Stimulated activated CD4-positive, alpha-beta T cell treated with anti-CD3 and anti-CD28 coated beads, TNF-alpha, amount 100 ng/mL, for 24 hours (primary cell): ENCODE results near the gene CYB5B.

Source experiments
- DNase-seq, 3 experiments: peaks; one replicate each; pipeline ENCODE4 v3.0.0-alpha.2; 2020; ENCODE audit warnings: low read depth in 3 of 3

CYB5B gene

DNA sequence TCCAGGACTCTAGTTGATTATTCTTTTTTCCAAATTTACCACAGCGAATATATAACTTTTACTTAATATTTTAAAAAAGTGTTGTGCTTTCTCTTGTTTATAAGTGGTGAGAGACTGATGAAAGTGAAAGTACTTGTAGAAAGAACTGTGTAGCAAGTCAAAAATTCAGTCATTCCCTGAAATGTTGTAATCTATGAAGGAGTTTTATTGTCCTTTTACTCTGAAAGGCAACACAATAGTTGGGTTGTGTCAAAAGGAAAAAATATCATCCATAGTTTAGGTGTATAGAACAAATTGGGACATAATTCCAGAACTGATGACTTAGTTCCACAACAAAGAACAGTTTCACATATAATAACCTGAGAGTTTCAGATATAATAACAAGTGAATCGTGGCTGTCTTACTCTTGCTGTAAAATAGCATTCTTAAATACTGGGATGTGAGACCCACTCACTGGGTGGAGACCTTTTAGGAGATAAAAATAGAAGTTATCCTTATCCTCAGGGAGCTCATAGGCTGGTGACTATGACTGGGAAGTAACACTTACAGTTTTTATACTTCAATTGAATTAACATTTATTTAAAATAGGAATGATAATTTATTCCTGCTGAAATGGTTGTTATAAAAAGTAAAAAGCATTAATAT, 20.6 kb downstream of the CYB5B start:
- DNase-seq, result no peak

DNA sequence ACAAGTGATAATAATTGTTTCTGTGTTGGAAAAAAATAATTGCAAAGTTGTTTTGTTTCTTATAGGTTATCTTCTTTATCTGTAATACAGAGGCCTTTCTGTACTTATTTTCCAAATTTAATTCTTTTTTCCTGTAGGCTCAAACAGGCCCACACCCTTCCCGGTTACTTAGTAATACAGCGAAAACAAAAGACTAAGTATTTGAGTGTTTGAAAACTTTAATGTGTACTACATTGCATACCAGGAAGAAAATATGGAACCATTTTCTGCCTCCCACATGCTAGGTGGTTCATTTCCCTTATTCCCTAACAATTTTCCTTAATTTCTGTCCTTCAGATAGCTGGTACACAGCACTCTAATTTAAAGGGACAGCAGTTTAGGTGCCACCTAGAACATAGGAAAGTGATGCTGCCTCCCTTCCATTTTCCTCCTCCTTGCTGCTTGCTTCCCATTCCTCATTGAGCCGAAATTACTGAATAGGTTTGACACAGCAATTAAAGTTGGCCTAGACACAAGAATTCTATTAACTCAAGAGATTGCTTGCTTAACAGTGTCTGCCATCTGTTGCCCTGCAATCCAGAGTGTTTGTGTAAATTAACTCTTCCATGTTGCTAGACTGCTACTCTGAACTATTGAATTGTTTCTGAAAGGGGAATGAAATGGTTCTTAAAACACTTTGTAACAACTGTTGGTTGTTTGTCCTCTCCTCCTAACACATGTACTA, 24.2 kb downstream of the CYB5B start:
- DNase-seq, result no peak

DNA sequence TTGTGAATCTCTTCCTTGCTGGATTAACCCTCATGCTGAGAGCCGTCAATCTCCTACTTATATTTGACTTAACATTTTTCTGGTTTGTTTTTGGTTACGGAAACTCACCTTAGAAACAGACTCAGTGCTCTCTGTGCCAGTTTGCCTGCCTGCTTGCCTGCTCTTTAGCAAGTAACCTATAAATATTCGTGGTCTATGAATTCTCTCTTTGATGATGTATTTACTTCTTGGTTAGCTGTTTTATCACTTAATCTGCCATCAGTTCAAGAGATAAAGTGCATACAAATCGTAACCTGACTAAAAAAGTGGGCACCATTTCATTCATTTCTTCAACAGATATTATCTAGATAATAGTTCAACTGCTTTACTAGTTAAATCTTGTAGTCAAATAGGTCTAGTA, 26.7 kb downstream of the CYB5B start:
- DNase-seq, result no peak

DNA sequence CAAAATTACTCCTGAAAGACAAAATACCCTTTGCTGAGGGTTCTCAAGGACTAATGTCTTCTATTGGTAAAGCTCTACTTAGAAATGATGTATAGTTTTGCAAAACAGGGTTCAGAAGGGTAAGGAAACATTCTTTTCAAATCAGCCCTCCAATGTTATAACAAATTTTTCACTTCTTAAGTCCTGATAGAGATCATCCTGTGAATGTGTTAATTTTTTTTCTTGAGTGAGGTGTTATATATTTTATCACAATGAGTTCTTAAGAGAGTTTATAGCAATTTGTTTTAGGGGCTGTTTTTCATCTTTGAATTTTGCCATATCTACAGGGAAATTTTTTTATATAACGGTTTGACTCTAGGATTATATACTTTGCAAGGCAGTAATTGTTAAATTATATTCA, 29.5 kb downstream of the CYB5B start:
- no peak for DNase-seq

DNA sequence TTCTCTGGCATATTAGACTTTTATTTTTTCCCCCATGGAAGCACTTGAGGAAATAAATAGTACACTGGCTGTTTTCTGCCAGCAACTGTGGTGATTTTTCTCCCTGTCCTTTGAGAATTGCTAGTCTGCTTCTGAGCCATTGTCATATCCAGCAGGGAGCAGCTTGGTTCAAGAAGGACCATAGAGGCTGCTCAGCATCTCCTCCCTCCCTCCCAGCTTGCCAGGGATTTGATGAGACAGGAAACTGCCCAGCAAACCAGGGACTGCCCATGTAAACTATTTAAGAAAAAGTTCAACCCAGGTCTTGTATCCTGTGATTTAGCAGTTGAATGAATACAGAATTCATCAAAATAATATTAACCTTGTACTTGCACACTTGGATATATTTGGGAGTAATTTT, 39.5 kb downstream of the CYB5B start:
- no peak for DNase-seq

DNA sequence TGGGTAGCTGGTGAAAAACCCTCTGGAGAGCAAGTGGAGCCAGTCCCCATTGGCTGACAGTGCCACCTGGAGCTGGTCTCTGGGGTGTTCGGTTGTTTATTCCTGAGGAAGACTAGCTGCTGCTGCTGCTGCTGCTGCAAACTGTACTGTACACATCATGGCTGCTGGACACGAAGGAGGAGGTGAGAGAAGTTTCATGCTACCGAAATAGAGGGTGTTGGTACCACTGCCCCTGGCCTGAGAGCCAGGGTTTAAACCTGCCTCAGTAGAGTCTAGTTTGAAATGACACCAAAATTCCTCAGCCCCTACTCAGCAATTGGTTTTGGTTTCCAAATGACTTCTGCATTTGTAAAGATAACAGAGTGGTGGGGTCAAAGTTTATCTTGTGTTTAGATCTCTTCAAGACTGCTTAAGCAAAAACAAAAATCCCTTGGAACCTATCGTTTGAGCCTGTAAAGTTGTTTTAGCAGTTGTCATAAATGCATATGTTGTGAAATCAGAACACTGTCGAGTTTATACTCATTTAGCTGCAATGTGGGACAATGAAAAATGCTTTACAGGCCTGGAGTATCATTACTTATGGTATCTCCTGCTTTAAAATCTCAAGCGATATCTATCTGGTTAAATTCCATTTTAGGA, 40.8 kb downstream of the CYB5B start:
- DNase-seq, result no peak

DNA sequence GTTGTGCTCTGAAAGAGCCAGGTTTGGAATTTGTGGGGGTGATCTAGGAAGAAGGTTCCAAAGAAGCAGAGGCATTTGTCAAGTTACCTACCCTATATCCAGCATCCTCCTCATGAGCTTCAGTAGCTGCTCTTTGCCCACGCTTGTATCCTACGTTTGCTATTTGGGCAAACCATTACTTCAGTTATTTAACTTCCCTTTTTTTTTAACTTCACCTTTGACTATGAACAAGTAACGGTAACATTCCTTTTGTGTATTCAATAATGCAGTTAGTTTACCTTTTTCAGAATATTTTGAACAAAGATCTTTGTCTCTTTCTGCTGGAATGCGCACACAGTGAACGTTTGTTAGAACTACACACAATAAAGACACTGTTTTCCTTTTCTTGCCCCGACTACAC, 41.5 kb downstream of the CYB5B start:
- DNase-seq, result no peak

DNA sequence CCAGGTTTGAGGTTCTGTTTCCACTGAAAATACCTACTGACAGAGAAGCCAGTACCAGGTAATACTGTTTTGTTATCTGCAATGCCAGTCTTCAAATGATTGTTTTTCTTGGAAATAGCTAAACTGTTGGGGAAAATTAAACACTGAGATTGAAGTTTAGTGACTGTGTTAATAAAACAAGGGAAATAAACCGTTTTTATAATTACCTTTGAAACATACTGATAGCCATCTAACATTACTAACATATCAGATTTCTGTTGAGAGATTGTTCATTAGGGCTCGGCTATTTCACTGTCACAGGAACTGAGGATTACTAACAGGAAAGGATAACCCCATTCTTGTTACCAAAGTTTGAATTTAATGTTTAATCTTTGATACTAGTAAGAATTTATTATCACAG, 42.1 kb downstream of the CYB5B start:
- DNase-seq, result no peak

DNA sequence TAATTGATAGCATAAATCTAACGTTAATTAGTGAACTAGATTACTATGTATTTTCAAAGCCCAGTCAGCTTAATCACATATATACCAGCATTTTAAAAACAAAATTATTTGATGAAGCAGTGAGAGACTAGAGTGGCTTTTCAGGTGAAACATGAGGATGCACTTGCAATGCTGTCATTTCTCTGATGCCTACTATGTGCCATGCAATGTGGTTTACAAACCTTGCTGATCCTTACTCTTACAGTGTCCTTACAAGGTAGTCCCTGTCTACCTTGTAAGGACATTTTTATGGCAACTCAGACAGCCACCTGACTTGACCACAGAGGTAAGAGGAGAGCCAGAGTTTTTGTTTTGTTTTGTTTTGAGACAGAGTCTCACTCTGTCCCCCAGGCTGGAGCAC, 42.7 kb downstream of the CYB5B start:
- DNase-seq, result no peak

DNA sequence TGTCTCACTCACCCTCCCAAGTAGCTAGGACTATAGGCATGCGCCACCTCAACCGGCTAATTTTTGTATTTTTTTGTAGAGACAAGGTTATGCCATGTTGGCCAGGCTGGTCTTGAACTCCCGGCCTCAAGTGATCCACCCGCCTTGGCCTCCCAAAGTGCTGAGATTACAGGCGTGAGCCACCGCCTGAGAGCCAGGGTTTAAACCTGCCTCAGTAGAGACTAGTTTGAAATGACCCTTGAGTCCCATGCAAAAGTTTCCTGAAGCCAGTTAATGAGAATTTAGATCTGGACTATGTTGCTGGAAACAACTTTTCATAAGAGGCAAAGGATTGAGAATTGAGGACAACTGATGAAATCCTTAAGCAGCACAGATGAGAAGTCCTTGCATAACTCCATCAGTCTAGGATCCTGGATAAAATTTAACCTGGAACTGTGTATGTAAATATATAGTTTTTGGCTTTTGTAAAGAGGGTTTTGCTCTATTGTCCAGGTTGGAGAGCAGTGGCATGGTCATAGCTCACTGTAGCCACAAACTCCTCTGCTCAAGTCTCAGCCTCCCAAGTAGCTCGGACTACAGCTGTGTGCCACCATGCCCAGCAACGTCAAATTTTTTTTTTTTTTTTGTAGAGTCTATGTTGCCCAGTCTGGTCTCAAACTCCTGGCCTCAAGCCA, 43.2 kb downstream of the CYB5B start:
- no peak for DNase-seq

DNA sequence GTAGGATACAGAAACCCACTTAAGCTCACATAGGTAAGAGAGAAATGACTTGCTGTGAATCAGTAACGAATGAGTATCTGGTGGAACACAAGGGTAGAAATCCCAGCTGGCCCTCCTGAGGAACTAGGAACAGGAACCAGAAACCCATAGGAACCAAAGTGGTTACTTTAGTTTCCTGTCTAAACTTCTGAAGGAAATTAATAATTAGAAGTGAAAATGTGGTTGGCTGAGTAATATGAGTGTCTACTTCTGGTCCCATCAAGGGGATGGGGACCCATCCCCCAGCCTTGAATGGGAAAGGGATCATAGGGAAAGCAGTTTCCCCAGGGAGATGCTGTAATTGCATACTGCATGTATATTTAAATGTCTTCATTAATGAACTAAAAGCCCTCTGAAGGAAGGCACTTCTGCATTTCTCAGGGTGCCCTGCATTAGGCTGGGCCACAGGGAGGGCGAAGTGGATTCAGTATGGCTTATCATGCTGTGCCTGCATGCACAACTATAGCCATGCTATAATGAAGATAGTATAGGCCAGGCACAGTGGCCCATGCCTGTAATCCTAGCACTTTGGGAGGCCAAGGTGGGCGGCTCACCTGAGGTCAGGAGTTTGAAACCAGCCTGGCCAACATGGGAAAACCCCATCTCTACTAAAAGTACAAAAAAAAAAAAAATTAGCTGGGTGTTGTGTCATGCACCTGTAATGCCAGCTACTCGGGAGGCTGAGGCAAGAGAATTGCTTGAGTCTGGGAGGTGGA, 45.6 kb downstream of the CYB5B start:
- peak in 2 of 3 experiments; percentile 11 to 32 for DNase-seq

DNA sequence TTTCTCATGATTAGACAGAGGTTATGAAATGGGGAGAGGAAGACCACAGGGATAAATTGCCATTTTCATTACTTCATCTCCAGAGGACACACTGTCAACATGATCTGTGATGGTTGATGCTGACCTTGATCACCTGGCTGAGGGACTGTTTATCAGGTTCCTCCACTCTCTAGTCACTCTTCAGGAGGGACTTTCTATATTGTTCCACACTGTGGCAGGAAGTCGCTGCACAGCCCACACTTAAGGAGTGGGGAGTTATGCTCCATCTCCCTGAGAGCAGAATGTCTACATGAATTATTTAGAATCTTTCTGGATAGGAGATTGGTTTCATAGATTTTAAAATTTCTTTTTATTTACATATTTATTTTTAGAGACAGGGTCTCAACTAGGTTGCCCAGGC, 46.7 kb downstream of the CYB5B start:
- DNase-seq, result no peak

DNA sequence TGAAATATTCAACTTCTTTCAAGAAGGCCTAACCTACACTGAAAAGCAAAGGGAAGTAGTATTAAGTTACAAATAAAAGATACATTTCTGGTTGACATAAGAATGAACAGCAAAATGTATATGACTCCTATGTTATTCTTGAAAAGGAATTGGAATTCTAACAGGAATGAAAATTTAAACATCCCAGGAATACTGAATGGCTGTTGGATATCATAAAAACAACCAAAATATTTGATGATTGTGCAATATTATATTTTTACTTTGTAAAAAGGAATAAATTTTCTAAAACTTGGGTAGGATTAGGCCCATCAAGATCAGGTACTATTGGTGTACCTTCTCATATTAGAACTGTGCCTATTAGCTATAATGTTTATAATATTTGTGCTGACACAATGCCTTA, 50.0 kb downstream of the CYB5B start:
- no peak for DNase-seq

DNA sequence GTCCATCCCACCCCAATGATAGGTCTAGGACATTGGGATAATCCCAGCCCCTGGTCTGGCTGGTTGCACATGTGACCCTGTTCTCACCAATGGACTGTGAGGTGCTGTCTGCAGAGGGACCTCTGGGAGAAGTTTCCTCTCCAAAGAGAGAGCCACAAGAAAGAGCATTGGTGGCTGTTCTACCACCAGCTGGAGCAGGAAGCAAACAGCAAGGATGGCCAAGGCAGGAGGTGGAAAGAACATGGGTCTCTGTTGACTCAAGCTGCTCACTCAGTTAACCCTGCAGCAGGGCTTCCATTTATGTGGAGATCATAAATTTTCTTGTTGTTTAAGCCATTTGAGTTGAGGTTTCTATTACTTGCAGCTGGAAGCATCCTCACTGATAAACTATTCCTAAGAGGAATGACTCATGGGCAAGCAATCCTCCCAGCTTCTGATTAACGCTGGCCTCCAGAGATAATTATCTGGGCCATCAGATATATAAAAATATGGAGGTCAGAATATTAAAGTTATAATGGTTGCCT, 52.6 kb downstream of the CYB5B start:
- DNase-seq, result no peak

DNA sequence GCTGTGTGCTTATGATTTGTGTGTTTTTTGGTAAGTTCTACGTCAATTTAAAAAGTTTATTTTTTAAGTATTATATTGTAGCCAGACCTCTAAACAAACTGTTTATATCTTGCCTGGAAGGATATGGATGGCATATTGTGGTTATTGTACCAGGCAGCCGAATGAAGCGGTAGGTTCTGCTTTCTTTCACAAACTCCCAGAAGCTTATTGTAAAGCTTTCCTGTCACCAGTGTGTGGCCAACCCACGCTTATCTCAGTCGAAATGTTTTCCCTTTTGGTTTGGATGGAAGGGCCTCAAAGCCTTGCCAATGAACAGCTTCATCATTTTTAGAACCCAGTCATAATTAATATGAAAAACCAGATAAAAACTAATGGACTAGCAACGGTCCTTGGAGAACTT, 53.1 kb downstream of the CYB5B start:
- DNase-seq, result no peak

DNA sequence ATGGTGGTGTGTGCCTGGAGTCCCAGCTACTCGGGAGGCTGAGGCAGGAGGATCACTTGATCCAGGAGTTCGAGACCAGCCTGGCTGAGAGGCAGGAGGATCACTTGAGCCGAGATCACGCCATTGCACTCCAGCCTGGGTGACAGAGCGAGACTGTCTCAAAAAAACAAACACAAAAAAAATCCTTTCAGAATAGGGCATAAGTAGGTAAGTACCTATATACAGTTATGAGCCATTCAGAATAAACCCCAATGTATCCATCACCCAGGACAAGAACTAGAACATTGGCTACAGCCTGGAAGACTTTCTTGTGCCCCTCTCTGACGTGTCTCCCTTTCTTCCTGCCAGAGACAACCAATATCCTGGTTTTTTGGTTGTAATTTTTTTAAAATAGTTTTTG, 54.3 kb downstream of the CYB5B start:
- no peak for DNase-seq

DNA sequence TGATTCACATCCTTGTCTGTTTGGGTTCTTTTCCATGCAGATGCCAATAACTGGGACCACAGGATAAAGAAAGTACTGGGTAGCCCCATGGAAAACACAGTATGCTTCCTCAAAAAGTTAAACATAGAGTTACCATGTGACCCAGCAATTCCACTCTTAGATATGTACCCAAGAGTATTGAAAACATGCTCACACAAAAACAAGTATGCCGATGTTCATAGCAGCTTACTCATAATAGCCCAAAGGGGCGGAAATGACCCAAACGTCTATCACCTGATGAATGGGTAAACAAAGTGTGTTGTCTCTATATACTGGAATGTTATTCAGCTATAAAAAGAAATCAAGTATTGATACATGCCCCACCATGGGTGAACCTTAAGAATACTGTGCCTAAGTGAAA, 55.4 kb downstream of the CYB5B start:
- DNase-seq, result no peak

DNA sequence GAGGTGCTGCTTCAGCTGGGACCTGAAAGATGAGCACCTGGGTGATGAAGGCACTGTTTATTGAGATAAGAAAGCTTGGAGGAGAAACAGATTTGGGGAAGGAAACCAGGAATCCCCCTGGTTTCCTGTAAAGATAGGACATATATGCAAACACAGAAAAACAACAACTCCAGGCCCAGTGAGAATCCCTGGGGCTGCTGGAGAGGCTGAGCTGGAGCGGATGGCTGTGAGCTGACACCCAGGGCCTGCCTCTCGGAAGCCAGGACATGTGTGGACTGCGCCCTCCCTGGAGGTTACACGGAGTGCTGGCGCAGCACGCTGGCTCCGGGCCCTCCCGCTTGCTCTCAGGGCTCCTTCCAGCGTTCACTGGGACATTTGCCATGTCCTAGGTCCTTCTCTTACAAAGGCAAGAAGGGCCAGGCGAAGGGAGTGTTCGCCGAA, 57.5 kb downstream of the CYB5B start:
- no peak for DNase-seq

DNA sequence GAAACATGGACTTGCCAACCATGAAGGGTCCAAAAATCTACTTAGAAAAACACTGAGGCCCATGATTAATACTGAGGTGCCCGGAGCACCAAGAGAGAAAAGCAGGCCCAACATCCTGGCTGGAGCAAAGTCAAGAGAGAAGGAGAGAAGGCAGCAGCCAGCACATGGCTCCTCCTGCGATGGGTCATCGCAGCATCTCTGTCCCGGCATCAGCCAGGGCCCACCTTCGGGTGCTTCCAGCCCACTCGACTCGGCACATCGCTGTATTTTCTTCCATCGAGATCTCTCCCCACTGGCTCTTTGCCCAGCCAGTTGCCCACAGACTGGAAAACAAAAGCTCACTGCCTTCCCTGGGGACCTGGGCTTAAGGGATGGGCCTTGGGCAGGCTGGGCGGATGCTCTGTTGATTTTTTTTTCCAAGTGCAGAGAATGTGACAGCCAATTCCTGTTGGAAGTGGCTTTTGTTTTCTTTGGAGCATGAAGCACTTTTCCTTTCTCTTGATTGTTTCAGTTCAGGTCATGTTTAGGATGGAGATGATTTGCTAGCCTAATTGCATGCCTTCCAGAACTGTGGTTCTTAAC, 58.1 kb downstream of the CYB5B start:
- DNase-seq, result no peak

DNA sequence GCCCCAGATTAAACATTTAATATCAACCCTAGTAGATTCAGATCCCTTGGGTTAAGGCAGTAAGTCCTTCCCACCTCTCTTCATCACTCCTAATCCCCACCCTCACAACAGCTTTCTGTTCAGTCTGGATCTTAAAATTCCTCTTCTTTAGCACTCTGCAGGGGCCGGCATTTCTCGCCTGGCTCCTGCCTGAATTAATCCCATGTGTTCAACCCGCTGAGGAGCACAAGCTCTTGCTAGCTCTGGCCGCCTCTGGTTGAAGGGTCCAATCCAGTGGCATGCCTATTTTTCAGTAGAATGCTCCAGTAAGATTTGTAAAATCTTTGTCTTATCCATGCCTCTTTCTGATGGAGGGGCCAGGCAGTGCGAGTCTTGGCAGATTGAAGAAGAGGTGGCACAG, 59.2 kb downstream of the CYB5B start:
- DNase-seq, result no peak

DNA sequence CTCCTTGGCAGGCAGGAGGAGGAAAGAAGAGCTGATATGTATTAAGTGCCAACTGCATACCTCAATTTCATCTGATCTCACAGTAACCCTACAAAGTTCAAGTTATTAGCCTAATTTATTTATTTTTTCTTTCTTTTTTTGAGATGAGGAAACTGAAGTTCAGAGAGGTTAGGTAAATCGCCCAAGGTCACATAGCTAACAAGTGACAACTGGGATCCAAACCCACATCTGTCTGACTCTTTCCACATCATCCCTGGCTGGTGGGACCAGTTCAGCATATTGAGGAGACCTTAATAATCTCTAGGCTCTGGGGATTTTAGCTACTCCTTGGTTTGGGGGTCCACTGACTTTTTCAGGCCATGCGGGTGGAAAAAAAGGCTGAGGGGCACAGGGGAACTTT, 60.9 kb downstream of the CYB5B start:
- DNase-seq, result no peak
